Measurements from ENCODE around the gene MTR.

MTR gene

DNA sequence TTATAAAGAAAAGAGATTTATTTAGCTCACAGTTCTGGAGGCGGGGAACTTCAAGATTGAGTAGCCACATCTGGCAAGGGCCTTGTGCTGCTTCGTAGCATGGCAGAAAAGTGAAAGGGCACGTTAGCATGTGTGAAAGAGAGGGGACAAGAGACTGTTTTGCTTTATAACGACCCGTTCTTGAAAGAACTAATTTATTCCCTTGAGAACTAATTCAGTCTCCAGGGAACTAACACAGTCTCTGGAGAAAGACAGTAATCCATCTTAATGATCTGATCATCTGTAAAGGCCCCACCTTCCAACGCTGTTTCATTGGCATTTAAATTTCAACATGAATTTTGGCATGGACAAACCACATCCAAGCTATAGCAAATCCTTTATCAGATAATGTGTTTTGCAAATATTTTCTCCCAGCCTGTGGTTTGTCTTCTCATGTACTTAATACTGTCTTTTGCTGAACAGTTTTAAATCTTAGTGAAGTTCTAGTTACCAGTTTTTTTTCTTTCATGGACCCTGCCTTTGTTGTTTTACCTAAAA lies 26.1 kb downstream of the MTR start:
- DNase-seq (ENCODE audit: extremely low spot score) = no peak
- TF ChIP-seq HDGF (IDR thresholded peaks at IDR 0.05; ENCODE audit: borderline replicate concordance) = no peak
- TF ChIP-seq BHLHE40 (IDR thresholded peaks at IDR 0.05; ENCODE audit: borderline replicate concordance) = no peak
- TF ChIP-seq CTBP1 (IDR thresholded peaks at IDR 0.05; ENCODE audit: borderline replicate concordance) = no peak
- no peak for TF ChIP-seq ELF4 (IDR thresholded peaks at IDR 0.05)
- TF ChIP-seq ARNT (IDR thresholded peaks at IDR 0.05) = no peak
- TF ChIP-seq SP1 (IDR thresholded peaks at IDR 0.05) = no peak
- no peak for TF ChIP-seq LEF1 (IDR thresholded peaks at IDR 0.05; ENCODE audit: borderline replicate concordance)
- TF ChIP-seq, protein P1, sequence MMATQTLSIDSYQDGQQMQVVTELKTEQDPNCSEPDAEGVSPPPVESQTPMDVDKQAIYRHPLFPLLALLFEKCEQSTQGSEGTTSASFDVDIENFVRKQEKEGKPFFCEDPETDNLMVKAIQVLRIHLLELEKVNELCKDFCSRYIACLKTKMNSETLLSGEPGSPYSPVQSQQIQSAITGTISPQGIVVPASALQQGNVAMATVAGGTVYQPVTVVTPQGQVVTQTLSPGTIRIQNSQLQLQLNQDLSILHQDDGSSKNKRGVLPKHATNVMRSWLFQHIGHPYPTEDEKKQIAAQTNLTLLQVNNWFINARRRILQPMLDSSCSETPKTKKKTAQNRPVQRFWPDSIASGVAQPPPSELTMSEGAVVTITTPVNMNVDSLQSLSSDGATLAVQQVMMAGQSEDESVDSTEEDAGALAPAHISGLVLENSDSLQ (IDR thresholded peaks at IDR 0.05) = no peak
- no peak for TF ChIP-seq NFRKB (IDR thresholded peaks at IDR 0.05)
- TF ChIP-seq SUZ12 (IDR thresholded peaks at IDR 0.05) = no peak
- TF ChIP-seq FOXM1 (IDR thresholded peaks at IDR 0.05; ENCODE audit: borderline replicate concordance) = no peak
- TF ChIP-seq FOXK2 (IDR thresholded peaks at IDR 0.05) = no peak
- no peak for TF ChIP-seq TARDBP (IDR thresholded peaks at IDR 0.05)
- ChIA-PET CTCF (interaction anchor here (0.6 to 1.4 kb wide), 2 partner anchors 41 to 62 kb away, joined by 3 to 8 read pairs; no protein-coding TSS in a partner anchor), POLR2A (interaction anchor here (1.8 kb wide), 1 partner anchor 26 kb away, joined by 8 read pairs; the partner anchor contains the start of gene MTR)

DNA sequence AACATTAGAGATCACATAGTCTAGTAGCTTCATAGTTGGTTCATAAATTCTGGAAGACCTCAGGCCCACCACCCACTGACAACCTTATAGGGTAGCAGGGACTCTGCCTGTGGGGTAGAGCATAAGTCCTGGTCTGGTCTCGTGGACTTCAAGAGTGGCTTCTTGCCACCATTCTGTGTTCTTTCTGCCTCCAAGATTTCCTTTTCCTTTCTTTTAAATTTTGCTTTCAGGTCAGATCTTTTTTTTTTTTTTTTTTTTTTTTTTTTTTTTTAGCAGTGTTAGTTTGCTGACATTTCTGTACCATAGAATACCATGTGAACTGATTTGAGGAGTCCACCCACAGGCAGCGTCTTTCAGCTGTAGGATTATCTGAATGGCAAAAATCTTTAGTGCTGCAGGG lies 28.5 kb downstream of the MTR start:
- ChIA-PET CTCF (interaction anchor here (0.8 kb wide), 1 partner anchor 215 kb away, joined by 5 read pairs; no protein-coding TSS in a partner anchor), POLR2A (interaction anchor here (1.5 kb wide), 1 partner anchor 29 kb away, joined by 5 read pairs; the partner anchor contains the start of gene MTR)
- TF ChIP-seq ZNF384 (IDR thresholded peaks at IDR 0.05) = peak; percentile 72; the same call in 1 of the 2 replicates
- no peak for TF ChIP-seq FOXK2 (IDR thresholded peaks at IDR 0.05)
- no peak for TF ChIP-seq FOXM1 (IDR thresholded peaks at IDR 0.05; ENCODE audit: borderline replicate concordance)
- no peak for TF ChIP-seq SP1 (IDR thresholded peaks at IDR 0.05)
- no peak for DNase-seq (ENCODE audit: extremely low spot score)

DNA sequence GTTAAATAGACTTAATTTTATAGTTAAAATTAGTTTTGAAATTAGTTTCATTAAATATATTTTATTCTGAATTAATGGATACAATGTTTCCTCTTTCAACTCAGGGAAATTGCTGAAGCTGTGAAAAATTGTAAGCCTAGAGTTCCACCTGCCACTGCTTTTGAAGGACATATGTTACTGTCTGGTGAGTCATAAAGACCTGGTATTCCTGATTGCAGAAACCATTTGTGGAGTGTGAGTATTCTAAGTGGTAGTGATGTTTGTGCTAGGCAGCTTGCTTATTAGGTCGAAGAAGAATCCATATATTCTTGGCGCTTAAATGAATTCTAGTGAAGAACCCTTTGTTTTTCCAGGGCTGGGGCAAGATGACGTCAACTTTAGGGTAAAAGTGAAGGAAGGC lies 34.0 kb downstream of the MTR start:
- POLR2A ChIA-PET = no interaction called here
- CTCF ChIA-PET = no interaction called here
- DNase-seq (ENCODE audit: extremely low spot score) = no peak
- TF ChIP-seq HDGF (IDR thresholded peaks at IDR 0.05; ENCODE audit: borderline replicate concordance) (no peak), LEF1 (IDR thresholded peaks at IDR 0.05; ENCODE audit: borderline replicate concordance) (no peak), NFRKB (IDR thresholded peaks at IDR 0.05) (no peak), L3MBTL2 (conservative IDR thresholded peaks at IDR 0.05) (no peak), BHLHE40 (IDR thresholded peaks at IDR 0.05; ENCODE audit: borderline replicate concordance) (no peak), FOXK2 (IDR thresholded peaks at IDR 0.05) (no peak), FOXA1 (IDR thresholded peaks at IDR 0.05) (no peak), SUZ12 (IDR thresholded peaks at IDR 0.05) (no peak), TARDBP (IDR thresholded peaks at IDR 0.05) (no peak), ARNT (IDR thresholded peaks at IDR 0.05) (no peak), ELF4 (IDR thresholded peaks at IDR 0.05) (no peak), ZNF384 (IDR thresholded peaks at IDR 0.05) (no peak), SP1 (IDR thresholded peaks at IDR 0.05) (no peak), FOXM1 (IDR thresholded peaks at IDR 0.05; ENCODE audit: borderline replicate concordance) (no peak), CTBP1 (IDR thresholded peaks at IDR 0.05; ENCODE audit: borderline replicate concordance) (no peak)
- TF ChIP-seq, protein P1 (IDR thresholded peaks at IDR 0.05) = no peak

DNA sequence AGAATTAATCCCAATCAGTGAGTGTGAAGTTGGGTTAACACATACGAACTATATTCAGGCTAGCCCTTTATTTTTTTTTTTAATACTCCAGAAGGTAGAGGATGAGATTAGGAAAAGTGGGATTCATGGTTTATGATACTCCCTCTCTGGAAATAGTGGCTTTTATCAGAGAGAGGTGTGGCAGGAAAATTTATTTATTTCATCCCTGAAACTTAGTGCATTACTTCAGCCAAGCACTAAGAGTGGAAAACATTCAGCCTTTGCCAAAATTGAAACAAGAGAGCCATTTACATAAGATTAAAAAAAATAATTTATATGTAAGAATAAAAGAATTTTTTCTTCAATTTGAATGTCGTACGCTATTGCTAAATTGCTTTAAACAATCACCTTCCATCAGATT lies 35.0 kb downstream of the MTR start:
- CTCF ChIA-PET = no interaction called here
- TF ChIP-seq CTBP1 (IDR thresholded peaks at IDR 0.05; ENCODE audit: borderline replicate concordance) = no peak
- TF ChIP-seq ELF4 (IDR thresholded peaks at IDR 0.05) = no peak
- no peak for TF ChIP-seq HDGF (IDR thresholded peaks at IDR 0.05; ENCODE audit: borderline replicate concordance)
- TF ChIP-seq FOXA1 (IDR thresholded peaks at IDR 0.05) = no peak
- TF ChIP-seq NFRKB (IDR thresholded peaks at IDR 0.05) = no peak
- DNase-seq (ENCODE audit: extremely low spot score) = no peak
- POLR2A ChIA-PET = no interaction called here

DNA sequence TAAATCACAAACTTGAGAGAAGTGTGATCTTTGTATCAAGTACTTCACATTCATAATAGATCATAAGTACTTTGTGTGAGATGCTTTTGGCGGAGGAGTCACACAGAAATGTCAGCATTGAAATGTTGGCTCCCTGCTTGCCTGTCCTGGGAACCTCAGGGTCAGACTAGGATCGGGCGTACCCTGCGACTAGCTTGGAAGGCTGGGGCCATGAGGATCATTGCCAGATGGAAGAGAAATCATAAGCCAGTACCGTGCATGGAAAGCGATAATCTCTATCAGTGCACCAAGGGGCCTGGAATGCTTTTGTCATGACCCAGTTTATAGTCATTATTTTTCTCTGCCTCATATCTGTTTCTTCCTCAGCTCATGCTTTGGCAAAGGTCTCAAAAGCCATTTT lies 35.5 kb downstream of the MTR start:
- DNase-seq (ENCODE audit: extremely low spot score) = no peak
- TF ChIP-seq SUZ12 (IDR thresholded peaks at IDR 0.05) (no peak), LEF1 (IDR thresholded peaks at IDR 0.05; ENCODE audit: borderline replicate concordance) (no peak), BHLHE40 (IDR thresholded peaks at IDR 0.05; ENCODE audit: borderline replicate concordance) (no peak), L3MBTL2 (conservative IDR thresholded peaks at IDR 0.05) (no peak), HDGF (IDR thresholded peaks at IDR 0.05; ENCODE audit: borderline replicate concordance) (no peak), ZNF384 (IDR thresholded peaks at IDR 0.05) (no peak), FOXA1 (IDR thresholded peaks at IDR 0.05) (no peak), CTBP1 (IDR thresholded peaks at IDR 0.05; ENCODE audit: borderline replicate concordance) (no peak), ELF4 (IDR thresholded peaks at IDR 0.05) (no peak), SP1 (IDR thresholded peaks at IDR 0.05) (no peak), TARDBP (IDR thresholded peaks at IDR 0.05) (no peak), NFRKB (IDR thresholded peaks at IDR 0.05) (no peak), FOXK2 (IDR thresholded peaks at IDR 0.05) (no peak), FOXM1 (IDR thresholded peaks at IDR 0.05; ENCODE audit: borderline replicate concordance) (no peak), ARNT (IDR thresholded peaks at IDR 0.05) (no peak)
- TF ChIP-seq, protein P1 (IDR thresholded peaks at IDR 0.05) = no peak
- CTCF ChIA-PET = no interaction called here
- POLR2A ChIA-PET = no interaction called here

DNA sequence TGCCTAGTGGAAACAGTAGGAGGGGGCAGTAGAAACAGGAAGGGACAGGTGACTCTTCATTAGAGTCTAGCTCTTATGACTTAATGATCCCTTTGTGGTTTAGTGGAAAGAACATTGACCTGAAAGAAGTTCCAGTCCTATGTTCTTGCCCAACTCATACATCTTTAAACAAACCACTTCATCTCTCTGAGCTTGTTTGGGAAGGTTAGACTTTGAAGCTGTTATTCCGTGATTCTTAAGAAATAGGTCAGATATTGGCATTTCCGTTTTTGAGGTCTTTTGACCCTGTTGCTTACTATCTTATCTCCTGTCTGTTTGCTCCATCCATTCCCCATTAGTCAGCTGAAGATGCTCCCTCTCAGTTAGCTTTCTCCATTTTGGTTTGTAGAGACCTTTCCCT lies 38.5 kb downstream of the MTR start:
- DNase-seq (ENCODE audit: extremely low spot score) = no peak
- TF ChIP-seq L3MBTL2 (conservative IDR thresholded peaks at IDR 0.05) (no peak), ELF4 (IDR thresholded peaks at IDR 0.05) (no peak), NFRKB (IDR thresholded peaks at IDR 0.05) (no peak), HDGF (IDR thresholded peaks at IDR 0.05; ENCODE audit: borderline replicate concordance) (no peak), FOXA1 (IDR thresholded peaks at IDR 0.05) (no peak), BHLHE40 (IDR thresholded peaks at IDR 0.05; ENCODE audit: borderline replicate concordance) (no peak), FOXK2 (IDR thresholded peaks at IDR 0.05) (no peak), CTBP1 (IDR thresholded peaks at IDR 0.05; ENCODE audit: borderline replicate concordance) (no peak), ARNT (IDR thresholded peaks at IDR 0.05) (no peak), LEF1 (IDR thresholded peaks at IDR 0.05; ENCODE audit: borderline replicate concordance) (no peak), SUZ12 (IDR thresholded peaks at IDR 0.05) (no peak), ZNF384 (IDR thresholded peaks at IDR 0.05) (no peak), SP1 (IDR thresholded peaks at IDR 0.05) (no peak), TARDBP (IDR thresholded peaks at IDR 0.05) (no peak), FOXM1 (IDR thresholded peaks at IDR 0.05; ENCODE audit: borderline replicate concordance) (no peak)
- TF ChIP-seq, protein P1 (IDR thresholded peaks at IDR 0.05) = no peak
- POLR2A ChIA-PET = interaction anchor here (1.0 kb wide), 1 partner anchor 229 kb away, joined by 3 read pairs; the partner anchor contains the start of gene HEATR1
- CTCF ChIA-PET = no interaction called here
